GM18505 (cell line): Measurements from ENCODE around the gene KRTAP2-1.
"Not testable (repeated sequence)": the region's sequence is repeated elsewhere in the genome, so short reads cannot be mapped to it uniquely, and the experiment has no call there.

ENCODE experiments used
- ATAC-seq: cut with Tn5 transposase; IDR thresholded peaks from one replicate; pipeline ENCODE4 v1.9.1; 2021; ENCODE audit not compliant: unreplicated experiment
- POLR2A ChIP-seq: IDR thresholded peaks from 4 replicates; pipeline ENCODE4 v1.6.1; 2011; ENCODE audit warnings: borderline replicate concordance; ENCODE audit not compliant: insufficient read depth, insufficient read length; ENCODE audit errors: extremely low read depth

Gene KRTAP2-1

GRCh38 chr17:41037853-41038350 is 9.2 kb downstream of the KRTAP2-1 start:
- no peak for TF ChIP-seq POLR2A
- no peak for ATAC-seq

GRCh38 chr17:41034346-41034935 is 12.7 kb downstream of the KRTAP2-1 start, which contains the start of gene KRTAP1-3:
TSS of gene KRTAP1-3 (minus strand) at chr17:41034874. CDS start at chr17:41034821, 53 bp downstream.
- not testable (repeated sequence) for ATAC-seq

GRCh38 chr17:41029633-41030245 is 17.4 kb downstream of the KRTAP2-1 start, which contains the start of gene KRTAP1-4:
TSS of gene KRTAP1-4 (minus strand) at chr17:41030195. CDS start at chr17:41030078, 117 bp downstream.
- no peak for ATAC-seq
- no peak for TF ChIP-seq POLR2A

GRCh38 chr17:41026715-41027471 is 20.2 kb downstream of the KRTAP2-1 start, which contains the start of gene KRTAP1-5:
TSS of gene KRTAP1-5 (minus strand) at chr17:41027208. CDS start at chr17:41027155, 53 bp downstream.
- TF ChIP-seq POLR2A = no peak
- no peak for ATAC-seq

- no peak for TF ChIP-seq POLR2A
- ATAC-seq = no peak
These were observed 22.4 kb downstream of the KRTAP2-1 start for GRCh38 chr17:41024697-41025096.

GRCh38 chr17:41020336-41020735 is 26.8 kb downstream of the KRTAP2-1 start:
- no peak for ATAC-seq
- TF ChIP-seq POLR2A = no peak

- TF ChIP-seq POLR2A = no peak
- ATAC-seq = no peak
These were observed 27.7 kb downstream of the KRTAP2-1 start for GRCh38 chr17:41019415-41019814.

- ATAC-seq = no peak
- TF ChIP-seq POLR2A = no peak
These were observed 28.6 kb downstream of the KRTAP2-1 start for GRCh38 chr17:41018541-41018940.

- ATAC-seq = no peak
These were observed 30.4 kb downstream of the KRTAP2-1 start for GRCh38 chr17:41016578-41017215.

GRCh38 chr17:41015454-41015853 is 31.7 kb downstream of the KRTAP2-1 start:
- no peak for ATAC-seq
- no peak for TF ChIP-seq POLR2A

More at GRCh38 chr17:41016578-41017215, 30.4 kb downstream of the KRTAP2-1 start:
- no peak for TF ChIP-seq POLR2A

GRCh38 chr17:41013606-41014005 is 33.5 kb downstream of the KRTAP2-1 start:
- ATAC-seq = no peak
- no peak for TF ChIP-seq POLR2A

- TF ChIP-seq POLR2A = no peak
- ATAC-seq = no peak
These were observed 33.9 kb downstream of the KRTAP2-1 start for GRCh38 chr17:41013181-41013580.
